H1 (cell line): ENCODE measurements around the gene TBCD. TPM values are rescaled to one million over a fixed set of nuclear protein-coding genes. Genes with fewer than 3 reads are reported as not detected.

ENCODE experiments used
- ASH2L ChIP-seq: fragments of 200-600, 300-600 bp; sonication (generic); IDR thresholded peaks from one replicate; pipeline ENCODE4 v1.7.1; 2017; ENCODE audit warnings: low read length
- CBX5 ChIP-seq: fragments of 300-800, 300-1000 bp; sonication (generic); IDR thresholded peaks from 2 replicates; pipeline ENCODE4 v1.7.1; 2016; ENCODE audit warnings: antibody characterized with exemption, low read length, low read depth
- CREB1 ChIP-seq: IDR thresholded peaks from 2 replicates; pipeline ENCODE4 v1.6.1; 2012; ENCODE audit warnings: inconsistent platforms
- FOSL1 ChIP-seq: IDR thresholded peaks from 2 replicates; pipeline ENCODE4 v1.6.1; 2011; ENCODE audit warnings: mild to moderate bottlenecking, low read depth, low read length, moderate library complexity; ENCODE audit not compliant: insufficient read depth
- GTF2F1 ChIP-seq: IDR thresholded peaks from 2 replicates; pipeline ENCODE4 v1.6.1; 2012; ENCODE audit warnings: low read depth, low read length, improper control_type of control experiment, borderline replicate concordance
- KDM4A ChIP-seq: IDR thresholded peaks from one replicate; pipeline ENCODE4 v1.7.1; 2012; ENCODE audit warnings: low read depth, mild to moderate bottlenecking, moderate library complexity, low read length, inconsistent platforms; ENCODE audit not compliant: severe bottlenecking
- PHF8 ChIP-seq: fragments of 200-600 bp; sonication (generic); conservative IDR thresholded peaks from 2 replicates; pipeline ENCODE4 v1.7.1; 2012; ENCODE audit warnings: low read depth, mild to moderate bottlenecking, inconsistent platforms, low read length, moderate library complexity
- POLR2A ChIP-seq, 2 experiments: IDR thresholded peaks; 1 replicate in 1 of 2; 2 replicates in 1 of 2; pipeline ENCODE4 v1.6.1; 2011; ENCODE audit warnings: low read depth in 2 of 2, low read length in 2 of 2, mild to moderate bottlenecking in 2 of 2; ENCODE audit errors: control extremely low read depth in 1 of 2
- RFX5 ChIP-seq: IDR thresholded peaks from 2 replicates; pipeline ENCODE4 v1.6.1; 2011; ENCODE audit warnings: low read depth, low read length, improper control_type of control experiment, borderline replicate concordance
- SAP30 ChIP-seq: fragments of 300-600 bp; sonication (generic); IDR thresholded peaks from 2 replicates; pipeline ENCODE4 v1.7.1; 2012; ENCODE audit warnings: low read length, moderate library complexity, mild to moderate bottlenecking, inconsistent platforms; ENCODE audit not compliant: insufficient read depth, insufficient replicate concordance
- polyA plus RNA-seq, 7 experiments: library from polyadenylated mRNA; depleted of rRNA in 3 of 7; stranded (reverse) in 5 of 7; unstranded in 2 of 7; fragments of >200 nt in 5 of 7; fragments of 200-250 nt in 2 of 7; gene quantifications; 1 replicate in 5 of 7; 2 replicates in 1 of 7; 4 replicates in 1 of 7; pipeline versions ENCODE4 v1.2.1 to v1.2.3, GENCODE V29; 2011 to 2013; ENCODE audit warnings: missing spikeins in 2 of 7, mixed read lengths in 2 of 7
- total RNA-seq: library from RNA; stranded (reverse); fragmentation: NEBNext Ultra II Directional; extraction: Animal tissue kit (Norgen Biotek cat#: 25700); gene quantifications from 2 replicates; pipeline ENCODE4 v1.2.1, GENCODE V29; 2021
- TF ChIP-seq, protein P1 (sequence below): fragments of 300-600 bp; sonication (generic); IDR thresholded peaks from 2 replicates; pipeline ENCODE4 v1.7.1; 2012; ENCODE audit warnings: low read length, moderate library complexity, mild to moderate bottlenecking, inconsistent platforms; ENCODE audit not compliant: insufficient replicate concordance

TBCD gene
- total and polyA plus RNA-seq, 2 of the 8 experiments (the other 6 are each of a cell fraction or from before 2014, with no cell fraction given): 118 to 162 TPM

- TF ChIP-seq POLR2A (IDR thresholded peaks at IDR 0.05; ENCODE audit: control extremely low read depth in 1 of 2, low read depth in 2 of 2, low read length in 2 of 2) (no peak), KDM4A (no peak), ASH2L (no peak), SAP30 (no peak), CREB1 (no peak), RFX5 (no peak), GTF2F1 (no peak), FOSL1 (no peak), CBX5 (no peak), PHF8 (no peak)
- TF ChIP-seq, protein P1, sequence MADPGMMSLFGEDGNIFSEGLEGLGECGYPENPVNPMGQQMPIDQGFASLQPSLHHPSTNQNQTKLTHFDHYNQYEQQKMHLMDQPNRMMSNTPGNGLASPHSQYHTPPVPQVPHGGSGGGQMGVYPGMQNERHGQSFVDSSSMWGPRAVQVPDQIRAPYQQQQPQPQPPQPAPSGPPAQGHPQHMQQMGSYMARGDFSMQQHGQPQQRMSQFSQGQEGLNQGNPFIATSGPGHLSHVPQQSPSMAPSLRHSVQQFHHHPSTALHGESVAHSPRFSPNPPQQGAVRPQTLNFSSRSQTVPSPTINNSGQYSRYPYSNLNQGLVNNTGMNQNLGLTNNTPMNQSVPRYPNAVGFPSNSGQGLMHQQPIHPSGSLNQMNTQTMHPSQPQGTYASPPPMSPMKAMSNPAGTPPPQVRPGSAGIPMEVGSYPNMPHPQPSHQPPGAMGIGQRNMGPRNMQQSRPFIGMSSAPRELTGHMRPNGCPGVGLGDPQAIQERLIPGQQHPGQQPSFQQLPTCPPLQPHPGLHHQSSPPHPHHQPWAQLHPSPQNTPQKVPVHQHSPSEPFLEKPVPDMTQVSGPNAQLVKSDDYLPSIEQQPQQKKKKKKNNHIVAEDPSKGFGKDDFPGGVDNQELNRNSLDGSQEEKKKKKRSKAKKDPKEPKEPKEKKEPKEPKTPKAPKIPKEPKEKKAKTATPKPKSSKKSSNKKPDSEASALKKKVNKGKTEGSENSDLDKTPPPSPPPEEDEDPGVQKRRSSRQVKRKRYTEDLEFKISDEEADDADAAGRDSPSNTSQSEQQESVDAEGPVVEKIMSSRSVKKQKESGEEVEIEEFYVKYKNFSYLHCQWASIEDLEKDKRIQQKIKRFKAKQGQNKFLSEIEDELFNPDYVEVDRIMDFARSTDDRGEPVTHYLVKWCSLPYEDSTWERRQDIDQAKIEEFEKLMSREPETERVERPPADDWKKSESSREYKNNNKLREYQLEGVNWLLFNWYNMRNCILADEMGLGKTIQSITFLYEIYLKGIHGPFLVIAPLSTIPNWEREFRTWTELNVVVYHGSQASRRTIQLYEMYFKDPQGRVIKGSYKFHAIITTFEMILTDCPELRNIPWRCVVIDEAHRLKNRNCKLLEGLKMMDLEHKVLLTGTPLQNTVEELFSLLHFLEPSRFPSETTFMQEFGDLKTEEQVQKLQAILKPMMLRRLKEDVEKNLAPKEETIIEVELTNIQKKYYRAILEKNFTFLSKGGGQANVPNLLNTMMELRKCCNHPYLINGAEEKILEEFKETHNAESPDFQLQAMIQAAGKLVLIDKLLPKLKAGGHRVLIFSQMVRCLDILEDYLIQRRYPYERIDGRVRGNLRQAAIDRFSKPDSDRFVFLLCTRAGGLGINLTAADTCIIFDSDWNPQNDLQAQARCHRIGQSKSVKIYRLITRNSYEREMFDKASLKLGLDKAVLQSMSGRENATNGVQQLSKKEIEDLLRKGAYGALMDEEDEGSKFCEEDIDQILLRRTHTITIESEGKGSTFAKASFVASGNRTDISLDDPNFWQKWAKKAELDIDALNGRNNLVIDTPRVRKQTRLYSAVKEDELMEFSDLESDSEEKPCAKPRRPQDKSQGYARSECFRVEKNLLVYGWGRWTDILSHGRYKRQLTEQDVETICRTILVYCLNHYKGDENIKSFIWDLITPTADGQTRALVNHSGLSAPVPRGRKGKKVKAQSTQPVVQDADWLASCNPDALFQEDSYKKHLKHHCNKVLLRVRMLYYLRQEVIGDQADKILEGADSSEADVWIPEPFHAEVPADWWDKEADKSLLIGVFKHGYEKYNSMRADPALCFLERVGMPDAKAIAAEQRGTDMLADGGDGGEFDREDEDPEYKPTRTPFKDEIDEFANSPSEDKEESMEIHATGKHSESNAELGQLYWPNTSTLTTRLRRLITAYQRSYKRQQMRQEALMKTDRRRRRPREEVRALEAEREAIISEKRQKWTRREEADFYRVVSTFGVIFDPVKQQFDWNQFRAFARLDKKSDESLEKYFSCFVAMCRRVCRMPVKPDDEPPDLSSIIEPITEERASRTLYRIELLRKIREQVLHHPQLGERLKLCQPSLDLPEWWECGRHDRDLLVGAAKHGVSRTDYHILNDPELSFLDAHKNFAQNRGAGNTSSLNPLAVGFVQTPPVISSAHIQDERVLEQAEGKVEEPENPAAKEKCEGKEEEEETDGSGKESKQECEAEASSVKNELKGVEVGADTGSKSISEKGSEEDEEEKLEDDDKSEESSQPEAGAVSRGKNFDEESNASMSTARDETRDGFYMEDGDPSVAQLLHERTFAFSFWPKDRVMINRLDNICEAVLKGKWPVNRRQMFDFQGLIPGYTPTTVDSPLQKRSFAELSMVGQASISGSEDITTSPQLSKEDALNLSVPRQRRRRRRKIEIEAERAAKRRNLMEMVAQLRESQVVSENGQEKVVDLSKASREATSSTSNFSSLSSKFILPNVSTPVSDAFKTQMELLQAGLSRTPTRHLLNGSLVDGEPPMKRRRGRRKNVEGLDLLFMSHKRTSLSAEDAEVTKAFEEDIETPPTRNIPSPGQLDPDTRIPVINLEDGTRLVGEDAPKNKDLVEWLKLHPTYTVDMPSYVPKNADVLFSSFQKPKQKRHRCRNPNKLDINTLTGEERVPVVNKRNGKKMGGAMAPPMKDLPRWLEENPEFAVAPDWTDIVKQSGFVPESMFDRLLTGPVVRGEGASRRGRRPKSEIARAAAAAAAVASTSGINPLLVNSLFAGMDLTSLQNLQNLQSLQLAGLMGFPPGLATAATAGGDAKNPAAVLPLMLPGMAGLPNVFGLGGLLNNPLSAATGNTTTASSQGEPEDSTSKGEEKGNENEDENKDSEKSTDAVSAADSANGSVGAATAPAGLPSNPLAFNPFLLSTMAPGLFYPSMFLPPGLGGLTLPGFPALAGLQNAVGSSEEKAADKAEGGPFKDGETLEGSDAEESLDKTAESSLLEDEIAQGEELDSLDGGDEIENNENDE: no peak
Observed at GRCh38 chr17:82871776-82872561, 120.1 kb downstream of the TBCD start (continued).
